ENCODE data around the gene MACF1. TPM values are rescaled to one million over a fixed set of nuclear protein-coding genes. Genes with fewer than 3 reads are reported as not detected.

Gene MACF1
- total RNA-seq, 2 donors from 2014 or later = 169 to 292 TPM

DNA sequence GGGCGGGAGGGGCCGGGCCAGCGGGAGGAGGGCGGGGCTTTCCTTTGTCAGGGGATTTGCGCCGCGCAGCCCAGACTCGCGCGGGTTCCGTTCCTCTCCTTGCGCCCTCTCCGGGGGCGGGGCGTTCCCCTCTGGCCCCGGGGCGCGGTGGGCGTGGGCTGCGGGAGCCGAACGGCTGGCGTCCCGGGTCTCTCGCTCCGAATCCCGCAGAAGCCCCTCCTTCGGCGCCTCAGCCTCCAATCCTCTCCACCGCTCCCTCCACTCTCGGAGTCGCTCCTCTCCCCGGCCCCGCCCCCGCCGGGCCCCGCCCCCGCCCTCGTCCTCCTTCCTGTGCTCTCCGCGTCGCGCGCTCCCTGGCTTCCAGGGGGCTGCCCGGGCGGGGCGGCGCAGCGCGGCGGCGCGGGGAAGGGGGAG, 204.2 kb downstream of the MACF1 start:
- Mint-ChIP-seq H3K4me1 (ENCODE audit: low read depth) (peaks cover 64% of the 10 kb centered on the region), H3K4me3 (peak overlapping the region; percentile 89 to 93), H3K27me3 (ENCODE audit: low read depth) (no peaks in the 10 kb centered on the region), H3K36me3 (ENCODE audit: insufficient read depth in 2 of 2) (peaks cover 2 to 3% of the 10 kb centered on the region in 2 donors), H3K9me3 (no peaks in the 10 kb centered on the region), H3K27ac (no peak overlapping the region)
- ATAC-seq (replicated peaks in 1 of 2) (peak; percentile 84 to 85), DNase-seq (peak; percentile 70 to 83)

DNA sequence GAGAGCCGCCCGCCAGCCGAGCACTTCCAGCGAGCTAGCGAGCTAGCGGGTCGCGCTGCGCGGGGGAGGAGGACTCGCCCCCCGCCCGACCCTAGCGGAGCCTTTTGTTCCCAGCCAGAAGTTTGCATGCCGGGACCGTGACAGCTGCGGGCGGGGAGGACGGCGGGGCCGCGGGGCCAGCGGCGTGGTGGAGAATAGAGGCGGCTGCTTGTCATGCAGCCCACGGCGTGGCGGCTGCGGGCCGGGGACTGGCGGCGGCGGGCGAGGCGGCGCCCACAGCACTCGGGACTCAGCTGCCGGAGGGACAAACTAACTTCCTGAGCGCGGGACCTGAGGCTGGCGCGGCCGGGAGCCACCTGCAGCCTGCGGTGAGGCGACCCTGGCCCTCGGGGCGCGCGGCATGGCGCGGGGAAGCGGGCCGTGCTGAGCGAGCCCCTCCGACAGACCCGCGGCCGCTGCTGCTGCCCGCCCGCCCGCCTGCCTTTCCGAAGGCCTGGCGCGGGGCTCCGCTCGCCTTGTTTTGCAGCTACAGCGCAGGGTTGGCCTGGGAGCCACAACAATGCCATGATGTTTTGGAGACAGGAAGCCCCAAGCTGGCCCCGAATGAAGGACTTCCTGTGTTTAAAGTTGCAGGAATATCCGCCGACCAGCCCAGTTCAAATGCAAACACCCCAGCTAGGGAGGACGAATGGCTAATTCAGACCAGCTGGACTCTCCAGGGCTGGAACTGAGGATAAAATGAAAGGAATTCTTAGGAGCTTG, 204.7 kb downstream of the MACF1 start:
- no peak overlapping the region for H3K27ac Mint-ChIP-seq
- ATAC-seq (replicated peaks in 1 of 2) (peak in 1 of 2 donors; percentile 35), DNase-seq (no peak)
- peak overlapping the region; percentile 70 to 89 for H3K4me3 Mint-ChIP-seq
- H3K36me3 Mint-ChIP-seq (ENCODE audit: insufficient read depth in 2 of 2) = peaks cover 2 to 3% of the 10 kb centered on the region in 2 donors
- H3K9me3 Mint-ChIP-seq = no peaks in the 10 kb centered on the region
- peaks cover 67% of the 10 kb centered on the region for H3K4me1 Mint-ChIP-seq (ENCODE audit: low read depth)
- no peaks in the 10 kb centered on the region for H3K27me3 Mint-ChIP-seq (ENCODE audit: low read depth)

DNA sequence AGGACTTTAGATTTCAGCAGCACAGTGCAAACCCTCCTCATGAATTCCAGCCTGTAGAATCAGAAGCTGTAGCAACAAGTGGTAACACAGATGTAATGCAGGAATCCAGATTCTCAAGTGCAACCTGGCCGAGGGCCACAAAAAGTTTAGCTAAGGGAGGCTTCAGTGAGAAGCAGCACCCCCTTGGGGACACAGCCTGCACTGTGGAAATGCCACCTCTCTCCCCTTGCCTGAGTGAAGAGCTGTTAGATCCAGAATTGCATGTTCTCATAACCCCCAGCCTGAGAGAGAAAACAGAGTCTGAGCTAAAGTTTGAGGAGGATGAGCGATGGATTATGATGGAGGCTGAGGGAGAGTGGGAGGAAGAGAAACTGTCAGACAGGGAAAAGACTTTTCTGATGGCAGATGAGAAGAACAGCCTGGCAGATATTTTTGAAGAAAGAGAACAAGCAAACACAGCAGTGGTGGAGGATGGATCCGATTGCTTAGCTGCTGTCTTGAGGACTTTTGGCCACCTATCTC, 206.5 kb downstream of the MACF1 start:
- ATAC-seq (replicated peaks in 1 of 2) = peak; percentile 34 to 48
- peak overlapping the region; percentile 26 to 38 for H3K4me3 Mint-ChIP-seq
- peaks cover 2 to 3% of the 10 kb centered on the region in 2 donors for H3K36me3 Mint-ChIP-seq (ENCODE audit: insufficient read depth in 2 of 2)
- DNase-seq = peak; percentile 56 to 72
- no peaks in the 10 kb centered on the region for H3K27me3 Mint-ChIP-seq (ENCODE audit: low read depth)
- H3K9me3 Mint-ChIP-seq = no peaks in the 10 kb centered on the region
- peaks cover 64% of the 10 kb centered on the region for H3K4me1 Mint-ChIP-seq (ENCODE audit: low read depth)
- H3K27ac Mint-ChIP-seq = peak overlapping the region; percentile 61

DNA sequence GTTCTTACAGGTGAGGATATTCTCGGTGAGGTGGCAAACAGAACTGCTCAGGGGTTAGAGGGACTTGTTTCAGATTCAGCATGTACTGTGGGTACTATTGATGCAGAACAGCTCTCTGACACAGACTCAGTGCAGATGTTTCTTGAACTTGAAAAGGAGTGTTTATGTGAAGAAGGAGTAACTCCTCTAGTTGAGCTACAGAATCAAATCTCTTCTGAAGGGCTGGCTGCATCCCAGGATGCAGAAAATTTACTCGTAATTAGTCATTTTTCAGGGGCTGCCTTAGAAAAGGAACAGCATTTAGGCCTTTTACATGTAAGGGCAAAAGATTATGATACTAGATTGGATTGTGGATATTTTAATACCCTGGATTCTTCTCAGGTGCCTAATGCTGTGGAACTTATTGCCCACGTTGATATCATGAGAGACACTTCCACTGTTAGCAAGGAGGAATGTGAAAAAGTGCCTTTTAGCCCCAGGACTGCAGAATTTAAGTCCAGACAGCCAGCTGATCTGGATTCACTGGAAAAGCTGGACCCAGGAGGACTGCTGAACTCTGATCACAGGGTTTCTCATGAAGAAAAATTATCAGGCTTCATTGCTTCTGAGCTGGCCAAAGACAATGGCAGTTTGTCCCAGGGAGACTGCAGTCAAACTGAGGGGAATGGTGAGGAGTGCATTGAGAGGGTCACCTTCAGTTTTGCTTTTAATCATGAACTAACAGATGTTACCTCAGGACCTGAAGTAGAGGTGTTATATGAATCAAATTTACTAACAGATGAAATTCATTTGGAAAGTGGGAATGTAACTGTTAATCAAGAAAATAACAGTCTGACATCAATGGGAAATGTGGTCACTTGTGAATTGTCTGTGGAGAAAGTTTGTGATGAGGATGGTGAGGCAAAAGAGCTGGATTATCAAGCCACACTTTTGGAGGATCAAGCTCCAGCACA, 207.3 kb downstream of the MACF1 start:
- H3K4me1 Mint-ChIP-seq (ENCODE audit: low read depth) = peaks cover 59% of the 10 kb centered on the region
- ATAC-seq (replicated peaks in 1 of 2) = no peak

DNA sequence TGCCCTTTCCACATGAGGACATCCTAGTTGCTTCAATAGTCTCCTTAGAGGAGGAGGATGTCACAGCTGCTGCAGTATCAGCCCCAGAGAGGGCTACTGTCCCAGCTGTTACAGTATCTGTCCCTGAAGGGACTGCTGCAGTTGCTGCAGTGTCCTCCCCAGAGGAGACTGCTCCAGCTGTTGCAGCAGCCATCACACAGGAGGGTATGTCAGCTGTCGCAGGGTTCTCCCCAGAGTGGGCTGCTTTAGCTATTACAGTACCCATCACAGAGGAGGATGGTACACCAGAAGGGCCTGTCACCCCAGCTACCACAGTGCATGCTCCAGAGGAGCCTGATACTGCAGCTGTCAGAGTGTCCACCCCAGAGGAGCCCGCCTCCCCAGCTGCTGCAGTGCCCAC, 208.4 kb downstream of the MACF1 start:
- H3K27me3 Mint-ChIP-seq (ENCODE audit: low read depth) = no peaks in the 10 kb centered on the region
- no peaks in the 10 kb centered on the region for H3K9me3 Mint-ChIP-seq
- H3K36me3 Mint-ChIP-seq (ENCODE audit: insufficient read depth in 2 of 2) = peaks cover 2 to 3% of the 10 kb centered on the region in 2 donors
- peaks cover 48% of the 10 kb centered on the region for H3K4me1 Mint-ChIP-seq (ENCODE audit: low read depth)
- no peak overlapping the region for H3K27ac Mint-ChIP-seq
- ATAC-seq (replicated peaks in 1 of 2) (no peak), DNase-seq (no peak)
- H3K4me3 Mint-ChIP-seq = no peak overlapping the region

More for the DNA sequence above, 207.3 kb downstream of the MACF1 start:
- H3K9me3 Mint-ChIP-seq = no peaks in the 10 kb centered on the region
- DNase-seq = no peak
- peaks cover 2 to 3% of the 10 kb centered on the region in 2 donors for H3K36me3 Mint-ChIP-seq (ENCODE audit: insufficient read depth in 2 of 2)
- H3K27me3 Mint-ChIP-seq (ENCODE audit: low read depth) = no peaks in the 10 kb centered on the region
- peak overlapping the region; percentile 9 to 11 for H3K4me3 Mint-ChIP-seq
- peak overlapping the region; percentile 30 for H3K27ac Mint-ChIP-seq

DNA sequence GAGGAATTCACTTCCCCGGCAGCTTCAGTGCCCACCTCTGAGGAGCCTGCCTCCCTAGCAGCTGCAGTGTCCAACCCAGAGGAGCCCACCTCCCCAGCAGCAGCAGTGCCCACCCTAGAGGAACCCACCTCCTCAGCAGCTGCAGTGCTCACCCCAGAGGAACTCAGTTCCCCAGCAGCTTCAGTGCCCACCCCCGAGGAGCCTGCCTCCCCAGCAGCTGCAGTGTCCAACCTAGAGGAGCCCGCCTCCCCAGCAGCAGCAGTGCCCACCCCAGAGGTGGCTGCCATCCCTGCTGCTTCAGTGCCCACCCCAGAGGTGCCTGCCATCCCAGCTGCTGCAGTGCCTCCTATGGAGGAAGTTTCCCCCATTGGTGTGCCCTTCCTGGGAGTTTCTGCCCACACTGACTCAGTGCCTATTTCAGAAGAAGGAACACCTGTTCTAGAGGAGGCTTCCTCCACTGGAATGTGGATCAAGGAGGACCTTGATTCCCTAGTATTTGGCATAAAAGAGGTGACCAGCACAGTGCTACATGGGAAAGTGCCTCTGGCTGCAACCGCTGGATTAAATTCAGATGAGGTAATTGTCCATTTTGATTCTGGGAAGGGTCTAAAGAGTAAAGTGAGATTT, 209.5 kb downstream of the MACF1 start:
- Mint-ChIP-seq H3K27me3 (ENCODE audit: low read depth) (no peaks in the 10 kb centered on the region), H3K9me3 (no peaks in the 10 kb centered on the region), H3K4me3 (no peak overlapping the region), H3K36me3 (ENCODE audit: insufficient read depth in 2 of 2) (peaks cover 2 to 3% of the 10 kb centered on the region in 2 donors), H3K4me1 (ENCODE audit: low read depth) (peaks cover 44% of the 10 kb centered on the region), H3K27ac (peak overlapping the region; percentile 2)
- ATAC-seq (replicated peaks in 1 of 2) = no peak
- DNase-seq = no peak

DNA sequence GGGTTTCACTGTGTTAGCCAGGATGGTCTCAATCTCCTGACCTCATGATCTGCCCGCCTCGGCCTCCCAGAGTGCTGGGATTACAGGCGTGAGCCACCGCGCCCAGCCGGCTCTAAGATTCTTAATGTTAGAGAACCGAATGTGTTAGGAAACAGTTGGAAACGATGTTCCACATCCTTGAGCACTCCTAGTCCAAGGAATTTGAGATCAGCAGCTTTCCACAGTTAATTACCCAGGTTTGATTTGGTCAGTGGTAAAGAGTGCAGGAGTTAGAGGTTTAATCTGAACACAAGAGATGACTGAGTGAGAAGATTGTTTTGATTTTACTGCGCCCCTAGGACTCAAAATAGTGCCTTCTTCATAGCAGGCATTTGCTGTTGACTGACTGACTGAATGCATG, 211.1 kb downstream of the MACF1 start:
- ATAC-seq (replicated peaks in 1 of 2) (no peak), DNase-seq (no peak)
- Mint-ChIP-seq H3K27ac (no peak overlapping the region), H3K36me3 (ENCODE audit: insufficient read depth in 2 of 2) (peaks cover 0 to 3% of the 10 kb centered on the region in 2 donors), H3K27me3 (ENCODE audit: low read depth) (no peaks in the 10 kb centered on the region), H3K9me3 (no peaks in the 10 kb centered on the region), H3K4me3 (no peak overlapping the region), H3K4me1 (ENCODE audit: low read depth) (peaks cover 40% of the 10 kb centered on the region)

DNA sequence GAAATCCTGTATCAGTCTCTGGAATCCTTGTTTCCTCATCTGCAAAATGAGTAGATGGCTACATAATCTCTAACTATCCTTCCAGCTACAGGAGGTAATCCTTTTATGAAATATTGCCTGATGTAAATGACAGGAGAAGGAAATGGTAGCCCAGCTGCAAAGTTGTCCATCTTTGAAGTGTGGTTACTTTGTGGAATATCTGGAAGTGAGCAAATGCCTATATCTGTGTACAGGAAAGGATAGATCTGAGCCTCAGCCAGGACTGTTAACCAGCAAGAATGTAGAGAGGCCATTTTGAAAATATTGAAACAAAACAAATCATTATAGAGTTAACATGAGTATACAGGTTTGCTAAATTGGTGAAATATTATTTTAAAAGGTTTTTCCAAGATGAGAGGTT, 212.1 kb downstream of the MACF1 start:
- no peak for DNase-seq
- ATAC-seq (replicated peaks in 1 of 2) = no peak
- H3K4me1 Mint-ChIP-seq (ENCODE audit: low read depth) = peaks cover 33% of the 10 kb centered on the region
- H3K4me3 Mint-ChIP-seq = no peak overlapping the region
- H3K27me3 Mint-ChIP-seq (ENCODE audit: low read depth) = no peaks in the 10 kb centered on the region
- H3K36me3 Mint-ChIP-seq (ENCODE audit: insufficient read depth in 2 of 2) = no peaks in the 10 kb centered on the region
- H3K9me3 Mint-ChIP-seq = no peaks in the 10 kb centered on the region
- no peak overlapping the region for H3K27ac Mint-ChIP-seq

DNA sequence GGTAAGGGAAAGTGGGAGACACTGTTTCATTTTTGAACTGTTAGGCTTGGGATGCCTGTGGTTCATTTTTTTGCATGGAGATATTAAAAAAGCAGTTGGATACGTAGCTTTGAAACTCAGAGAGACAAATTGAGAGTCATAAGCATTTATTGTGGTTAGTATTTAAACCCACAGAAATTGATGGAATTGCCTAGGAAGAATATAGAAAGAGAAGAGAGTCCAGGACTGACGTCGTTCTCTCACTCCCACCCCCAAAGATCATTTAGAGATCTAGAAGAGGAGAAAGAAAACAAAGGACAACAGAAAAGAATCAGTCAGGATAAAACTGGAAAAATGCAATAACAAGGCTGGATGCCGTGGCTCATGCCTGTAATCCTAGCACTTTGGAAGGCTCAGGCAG, 213.7 kb downstream of the MACF1 start:
- peaks cover 5 to 8% of the 10 kb centered on the region in 2 donors for H3K36me3 Mint-ChIP-seq (ENCODE audit: insufficient read depth in 2 of 2)
- H3K4me3 Mint-ChIP-seq = no peak overlapping the region
- H3K27ac Mint-ChIP-seq = peak overlapping the region; percentile 58
- H3K27me3 Mint-ChIP-seq (ENCODE audit: low read depth) = no peaks in the 10 kb centered on the region
- DNase-seq (no peak), ATAC-seq (replicated peaks in 1 of 2) (no peak)
- H3K9me3 Mint-ChIP-seq = no peaks in the 10 kb centered on the region
- peaks cover 29% of the 10 kb centered on the region for H3K4me1 Mint-ChIP-seq (ENCODE audit: low read depth)

DNA sequence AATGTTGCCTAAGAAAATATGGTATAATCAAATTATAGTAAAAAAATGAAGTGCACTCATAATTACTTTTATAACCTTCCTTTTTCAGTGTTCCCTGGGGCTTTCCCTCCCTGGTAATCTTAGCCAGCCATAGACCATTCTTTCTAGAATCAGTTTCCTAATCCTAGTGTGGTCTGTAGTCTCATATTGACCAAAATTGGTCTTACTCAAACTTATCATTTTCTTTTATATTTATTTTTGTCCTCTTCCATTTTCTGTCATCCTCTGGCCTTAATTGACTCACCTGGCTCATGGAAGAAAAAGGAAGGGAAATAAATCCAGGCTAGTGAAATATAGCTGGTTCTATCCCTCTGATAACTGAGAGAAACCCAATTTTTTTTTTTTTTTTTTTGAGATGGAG, 216.0 kb downstream of the MACF1 start:
- Mint-ChIP-seq H3K27me3 (ENCODE audit: low read depth) (no peaks in the 10 kb centered on the region), H3K27ac (no peak overlapping the region), H3K36me3 (ENCODE audit: insufficient read depth in 2 of 2) (peaks cover 13% of the 10 kb centered on the region in 2 donors), H3K9me3 (no peaks in the 10 kb centered on the region), H3K4me1 (ENCODE audit: low read depth) (peaks cover 19% of the 10 kb centered on the region), H3K4me3 (no peak overlapping the region)
- ATAC-seq (replicated peaks in 1 of 2) (peak in 1 of 2 donors; percentile 62), DNase-seq (no peak)

DNA sequence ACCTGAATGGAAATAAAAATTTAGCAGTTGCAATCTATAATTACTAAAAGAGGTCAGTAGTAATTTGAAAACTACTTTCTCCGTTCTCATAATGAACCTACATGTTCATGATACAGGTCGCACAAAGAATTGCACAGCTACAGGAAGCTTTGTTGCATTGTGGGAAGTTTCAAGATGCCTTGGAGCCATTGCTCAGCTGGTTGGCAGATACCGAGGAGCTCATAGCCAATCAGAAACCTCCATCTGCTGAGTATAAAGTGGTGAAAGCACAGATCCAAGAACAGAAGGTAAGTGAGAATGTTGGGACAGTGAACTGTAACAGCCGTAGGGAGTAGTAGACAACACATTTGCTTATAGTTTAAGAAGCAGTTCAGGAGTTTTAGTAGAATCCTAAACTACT, 218.1 kb downstream of the MACF1 start:
- Mint-ChIP-seq H3K27ac (peak overlapping the region; percentile 40), H3K36me3 (ENCODE audit: insufficient read depth in 2 of 2) (peaks cover 13 to 17% of the 10 kb centered on the region in 2 donors), H3K4me3 (peak overlapping the region in 1 of 2 donors; percentile 8), H3K9me3 (no peaks in the 10 kb centered on the region), H3K4me1 (ENCODE audit: low read depth) (peaks cover 17% of the 10 kb centered on the region), H3K27me3 (ENCODE audit: low read depth) (no peaks in the 10 kb centered on the region)
- DNase-seq (no peak), ATAC-seq (replicated peaks in 1 of 2) (peak in 1 of 2 donors; percentile 69)

DNA sequence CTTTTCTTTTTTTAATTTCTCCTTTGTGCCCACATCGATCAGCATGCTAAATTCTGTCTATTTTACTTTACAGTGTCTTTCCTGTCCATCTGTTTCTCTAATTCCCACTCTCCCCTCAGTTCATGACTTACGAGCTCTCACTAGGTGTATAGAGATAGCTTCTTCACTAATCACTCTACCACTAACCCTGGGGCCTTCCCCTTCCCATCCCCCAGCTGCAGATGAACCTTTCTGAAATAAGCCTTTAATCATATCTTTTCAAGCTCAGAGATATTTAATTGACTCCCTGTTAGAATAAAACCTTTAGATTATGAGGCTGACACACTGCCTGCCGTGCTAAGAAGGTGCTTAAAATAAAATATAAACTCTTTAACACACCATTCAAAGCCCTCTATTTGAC, 220.7 kb downstream of the MACF1 start:
- H3K4me3 Mint-ChIP-seq = no peak overlapping the region
- ATAC-seq (replicated peaks in 1 of 2) = no peak
- peaks cover 12% of the 10 kb centered on the region for H3K4me1 Mint-ChIP-seq (ENCODE audit: low read depth)

More for the DNA sequence above, 220.7 kb downstream of the MACF1 start:
- Mint-ChIP-seq H3K36me3 (ENCODE audit: insufficient read depth in 2 of 2) (peaks cover 13 to 25% of the 10 kb centered on the region in 2 donors), H3K9me3 (no peaks in the 10 kb centered on the region), H3K27ac (peak overlapping the region; percentile 34), H3K27me3 (ENCODE audit: low read depth) (no peaks in the 10 kb centered on the region)
- no peak for DNase-seq
